T-helper 1 cell treated with Interleukin-12 subunit alpha and Interleukin-12 subunit beta and Interleukin-4 antibody, amounts not matched to agents 30 ng/mL and 1 ng/mL, for 36 hours (primary cell): ENCODE measurements around the gene INF2. TPM values are rescaled to one million over a fixed set of nuclear protein-coding genes. Genes with fewer than 3 reads are reported as not detected.
"Not testable (repeated sequence)": the region's sequence is repeated elsewhere in the genome, so short reads cannot be mapped to it uniquely, and the experiment has no call there.

Source experiments
- intact Hi-C: fragments of 100-400 bp; cut with micrococcal nuclease; formaldehyde crosslinking; loops from one replicate; pipeline ENCODE4 v1.15.1; 2024
- total RNA-seq: library from RNA; stranded (reverse); gene quantifications from 2 replicates; pipeline ENCODE4 v1.2.3, GENCODE V29; 2022

The INF2 gene
- total RNA-seq, result 132 and 136 TPM in 2 replicates

DNA sequence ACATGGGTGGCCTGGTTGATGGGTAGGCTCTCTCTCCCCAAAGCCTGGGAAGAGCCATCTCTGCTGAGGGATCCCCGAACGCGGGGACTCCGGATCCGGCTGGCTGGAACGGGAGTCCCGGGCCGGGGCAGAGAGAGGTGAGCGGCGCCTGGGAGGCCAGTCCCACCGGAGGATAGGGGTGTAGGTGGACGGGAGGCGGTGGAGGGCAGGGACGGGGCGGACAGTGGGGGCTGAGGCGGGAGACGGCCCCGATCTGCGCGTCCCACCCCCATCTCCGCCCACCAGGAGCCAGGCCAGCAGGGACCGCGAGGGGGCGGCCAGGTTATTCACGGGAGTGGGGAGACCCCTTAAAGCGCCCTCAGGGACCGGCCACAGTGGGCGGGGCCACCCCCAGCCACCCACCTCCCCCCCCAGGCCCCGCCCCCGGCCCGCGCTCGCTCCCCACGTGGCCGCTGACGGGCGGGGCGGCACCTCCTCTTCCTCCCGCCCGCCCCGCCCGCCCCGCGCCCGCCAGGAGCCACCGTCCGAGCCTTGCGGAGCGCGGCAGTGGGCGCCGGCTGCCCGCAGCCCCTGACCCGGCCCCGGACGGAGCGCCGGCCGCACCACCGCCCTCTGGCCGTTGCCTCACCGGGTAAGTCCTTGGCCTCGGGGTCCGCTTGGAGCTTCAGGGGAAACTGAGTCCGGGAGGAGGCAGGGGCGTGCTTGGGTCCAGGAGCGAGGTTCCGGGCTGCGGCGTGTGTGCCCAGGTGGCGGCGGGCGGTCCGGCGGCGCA lies at the start of gene INF2:
TSS of gene INF2 (plus strand) at position 510 of the 772 bp plus-strand sequence. CDS start 11,748 bp downstream, outside the sequence.
- intact Hi-C loops, result loop anchor here (1.0 to 5.0 kb wide), 5 partner anchors 12 to 187 kb away; partner anchors contain the start of genes ADSS1 and SIVA1

DNA sequence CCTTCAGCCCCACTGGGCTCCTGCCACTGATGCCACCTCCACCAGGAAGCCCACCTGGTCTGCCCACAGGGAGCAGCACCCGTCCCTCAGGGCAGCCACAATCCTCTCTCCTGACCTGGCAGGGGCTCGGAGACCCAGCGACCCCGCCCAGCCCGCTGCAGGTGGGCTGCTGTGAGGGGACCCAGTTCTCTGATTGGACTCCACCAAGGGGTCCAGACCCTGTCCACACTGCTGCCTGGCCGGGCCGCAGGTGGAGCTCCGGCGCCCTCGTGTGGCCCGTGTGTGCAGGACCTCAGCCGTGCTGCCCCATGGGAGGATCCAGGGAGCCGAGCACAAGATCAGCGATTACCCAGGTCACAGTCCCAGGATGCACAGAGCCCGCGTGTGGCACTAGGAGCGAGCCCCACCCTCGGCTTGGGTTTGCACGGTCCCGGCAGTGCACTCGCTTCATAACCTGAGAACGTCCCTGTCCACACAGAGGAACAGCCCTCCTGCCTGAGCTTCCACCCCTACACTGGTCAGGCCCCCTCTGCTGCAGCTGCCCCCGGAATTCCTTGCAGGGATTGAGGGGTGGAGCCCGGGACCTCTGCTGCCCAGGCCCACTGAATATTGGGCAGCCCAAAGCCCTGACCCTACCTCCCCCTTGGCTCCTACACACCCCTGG lies 49.4 kb upstream of the INF2 start:
- intact Hi-C loops, result loop anchor here (1.0 kb wide), 3 partner anchors 503 to 562 kb away; no protein-coding TSS in a partner anchor

DNA sequence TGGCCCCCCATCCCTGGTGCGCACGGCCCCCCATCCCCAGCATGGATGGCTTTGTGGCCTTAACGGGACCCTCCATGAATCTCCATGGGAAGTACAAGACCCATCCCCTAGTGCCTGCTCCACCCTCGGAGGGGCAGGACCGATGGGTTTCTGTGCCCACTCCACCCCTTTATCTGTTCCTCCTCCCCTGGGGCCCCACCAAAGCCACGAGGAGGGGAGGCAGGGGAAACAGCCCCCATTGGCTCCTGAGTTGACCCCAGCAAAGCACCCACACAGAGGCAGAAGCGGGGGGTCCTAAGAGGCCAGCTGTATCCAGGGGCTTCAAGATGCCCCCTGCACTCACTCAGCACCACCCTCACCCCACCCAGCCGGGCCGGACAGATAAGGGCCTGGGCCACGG lies 48.7 kb upstream of the INF2 start:
- intact Hi-C loops, result loop anchor here (1.0 kb wide), 3 partner anchors 503 to 562 kb away; no protein-coding TSS in a partner anchor

DNA sequence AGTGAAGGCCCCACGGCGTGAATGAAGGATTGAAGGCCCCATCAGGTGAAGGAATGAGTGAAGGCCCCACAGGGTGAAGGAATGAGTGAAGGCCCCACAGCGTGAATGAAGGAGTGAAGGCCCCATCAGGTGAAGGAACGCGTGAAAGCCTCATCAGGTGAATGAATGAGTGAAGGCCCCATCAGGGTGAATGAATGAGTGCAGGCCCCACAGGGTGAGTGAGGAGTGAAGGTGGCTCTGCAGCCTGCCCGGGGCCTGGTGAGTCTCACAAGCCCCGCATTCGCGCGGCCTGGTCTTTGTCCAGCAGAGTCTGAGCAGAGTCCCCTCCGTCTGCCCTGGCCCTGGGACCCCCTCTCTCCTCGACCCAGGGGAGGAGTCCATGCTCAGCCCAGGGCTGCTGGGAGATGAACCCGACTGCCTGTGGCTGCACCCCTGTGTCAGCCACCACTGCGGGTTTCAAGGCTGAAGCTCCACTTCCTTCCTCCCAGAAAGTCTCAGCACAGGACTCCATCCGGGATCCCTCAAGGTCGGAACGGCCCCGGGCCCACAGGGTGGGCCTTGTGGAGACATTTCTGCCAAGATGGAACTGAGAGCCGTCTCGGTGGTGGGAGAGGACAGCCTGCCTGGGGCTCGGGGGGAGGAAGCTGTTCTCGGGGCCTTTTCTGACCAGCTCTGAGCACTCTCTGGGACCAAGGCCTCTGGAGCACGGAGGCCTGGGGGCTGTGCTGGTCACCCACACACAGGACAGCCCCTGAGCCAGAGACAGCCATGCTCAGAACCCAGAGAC lies 47.5 kb upstream of the INF2 start:
- intact Hi-C loops, result no loop called here

DNA sequence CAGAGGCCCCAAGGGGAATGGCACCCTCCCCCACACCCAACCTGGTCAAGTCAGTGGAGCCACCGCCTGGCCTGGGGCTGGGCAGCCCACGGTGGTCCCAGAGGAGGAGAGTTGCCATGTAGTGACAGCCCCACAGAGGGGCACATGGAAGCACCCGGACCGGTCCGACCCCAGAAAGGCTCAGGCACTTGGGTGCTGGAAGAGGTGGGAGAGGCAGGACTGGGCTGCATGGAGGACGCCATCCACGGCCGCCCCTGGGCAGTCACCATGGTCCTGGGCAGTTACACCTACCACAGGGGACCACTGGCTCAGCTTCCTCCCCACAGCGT lies 46.9 kb upstream of the INF2 start:
- intact Hi-C loops, result no loop called here

DNA sequence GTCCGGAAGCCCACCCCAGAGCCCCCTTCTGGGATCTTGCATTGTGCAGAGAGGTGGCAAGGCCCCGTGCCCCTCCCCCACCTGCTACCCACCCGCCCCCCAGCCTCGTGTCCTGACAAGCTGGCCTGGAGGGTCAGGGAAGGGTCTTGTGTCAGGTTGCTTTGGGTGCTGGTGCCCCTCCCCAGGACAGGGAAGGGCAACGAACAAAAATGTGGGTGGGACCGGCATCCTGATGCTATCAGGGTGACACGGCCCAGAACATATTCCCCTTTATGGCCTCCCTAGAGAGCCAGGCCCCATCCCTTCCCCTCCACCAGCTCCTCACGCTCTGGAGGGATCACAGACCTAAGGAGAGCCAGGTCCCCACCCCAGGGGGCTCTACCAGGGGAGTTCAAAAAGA lies 46.1 kb upstream of the INF2 start:
- intact Hi-C loops, result no loop called here

DNA sequence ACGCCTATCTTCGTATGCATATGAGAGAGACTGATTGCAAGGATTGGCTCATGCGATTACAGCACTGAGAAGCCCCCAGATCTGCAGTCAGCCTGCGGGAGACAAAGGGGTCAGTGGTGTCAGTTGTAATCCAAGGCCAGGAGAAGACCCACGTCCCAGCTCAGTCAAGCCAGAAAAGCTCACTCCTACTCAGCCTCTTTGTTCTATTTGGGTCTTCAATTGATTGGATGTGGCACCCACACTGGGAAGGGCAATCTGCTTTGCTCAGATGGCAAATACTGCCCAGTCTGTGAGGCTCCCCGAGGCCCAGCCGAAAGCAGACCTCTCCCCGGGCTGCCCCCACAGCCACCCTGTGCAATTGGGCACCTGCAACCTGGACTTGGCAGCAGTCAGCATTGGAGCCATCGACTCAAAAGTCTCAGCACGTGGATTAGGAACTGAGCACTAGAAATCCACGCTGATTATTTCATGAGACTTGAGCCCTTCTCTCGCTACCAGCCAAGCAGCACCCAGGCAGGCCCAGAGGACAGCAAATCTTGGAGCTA lies 45.3 kb upstream of the INF2 start:
- intact Hi-C loops, result no loop called here

DNA sequence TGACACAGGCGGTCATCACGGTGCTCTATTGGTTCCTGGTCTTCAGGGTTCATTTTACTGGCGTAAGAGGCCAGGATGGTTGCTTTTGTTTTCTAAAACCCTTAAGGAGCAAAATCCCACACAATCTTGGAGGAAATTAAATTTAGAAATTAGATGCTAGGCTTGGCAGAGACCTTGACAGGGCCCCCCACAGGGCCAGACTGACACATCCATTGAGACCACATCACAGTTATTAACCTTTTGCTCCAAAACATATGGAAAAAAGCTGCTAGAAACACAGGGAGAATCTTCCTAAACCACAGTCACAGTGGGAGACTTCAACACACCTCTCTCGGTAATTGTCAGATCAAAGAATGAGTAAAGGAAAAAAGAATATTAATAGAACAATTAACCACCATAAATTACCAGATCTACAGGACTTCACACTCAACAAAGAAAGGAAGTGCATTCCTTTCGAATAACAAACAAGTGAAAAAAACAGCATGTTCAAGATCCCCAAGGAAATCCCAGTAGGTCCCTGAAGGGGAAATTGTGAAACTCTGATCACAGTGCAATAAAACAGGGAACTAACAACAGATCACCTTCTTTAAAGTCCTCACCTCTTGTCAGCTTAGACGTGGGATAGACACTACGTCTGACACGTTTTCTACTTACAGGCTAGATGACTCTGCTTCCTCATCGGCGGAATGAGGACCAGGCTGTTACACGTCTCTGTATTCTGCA lies 44.6 kb upstream of the INF2 start:
- intact Hi-C loops, result no loop called here

DNA sequence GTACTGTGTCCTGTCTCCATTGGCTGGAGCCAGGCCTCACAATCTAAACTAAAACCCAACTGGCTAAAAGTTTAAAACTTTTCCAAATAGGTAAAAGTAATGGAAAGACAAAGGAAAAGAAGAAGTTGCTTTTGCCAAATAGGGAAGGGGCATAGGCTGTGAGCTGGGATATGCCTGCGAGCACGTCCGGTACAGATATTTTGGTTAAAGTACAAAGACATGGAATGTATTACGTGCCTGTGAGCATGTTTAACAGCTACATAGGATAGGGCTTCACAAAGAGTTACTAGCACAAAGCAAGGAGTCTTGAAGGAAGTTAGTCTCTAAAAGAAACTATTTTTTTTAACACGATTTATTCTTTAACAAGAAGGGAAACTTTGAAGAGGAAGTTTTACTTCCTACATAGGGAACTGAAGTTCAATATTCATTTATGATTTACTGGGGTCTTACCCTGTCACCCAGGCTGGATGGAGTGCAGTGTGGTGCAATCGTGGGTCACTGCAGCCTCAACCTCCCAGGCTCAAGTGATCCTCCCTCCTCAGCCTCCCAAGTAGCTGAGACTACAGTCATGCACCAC lies 41.9 kb upstream of the INF2 start:
- intact Hi-C loops, result no loop called here

DNA sequence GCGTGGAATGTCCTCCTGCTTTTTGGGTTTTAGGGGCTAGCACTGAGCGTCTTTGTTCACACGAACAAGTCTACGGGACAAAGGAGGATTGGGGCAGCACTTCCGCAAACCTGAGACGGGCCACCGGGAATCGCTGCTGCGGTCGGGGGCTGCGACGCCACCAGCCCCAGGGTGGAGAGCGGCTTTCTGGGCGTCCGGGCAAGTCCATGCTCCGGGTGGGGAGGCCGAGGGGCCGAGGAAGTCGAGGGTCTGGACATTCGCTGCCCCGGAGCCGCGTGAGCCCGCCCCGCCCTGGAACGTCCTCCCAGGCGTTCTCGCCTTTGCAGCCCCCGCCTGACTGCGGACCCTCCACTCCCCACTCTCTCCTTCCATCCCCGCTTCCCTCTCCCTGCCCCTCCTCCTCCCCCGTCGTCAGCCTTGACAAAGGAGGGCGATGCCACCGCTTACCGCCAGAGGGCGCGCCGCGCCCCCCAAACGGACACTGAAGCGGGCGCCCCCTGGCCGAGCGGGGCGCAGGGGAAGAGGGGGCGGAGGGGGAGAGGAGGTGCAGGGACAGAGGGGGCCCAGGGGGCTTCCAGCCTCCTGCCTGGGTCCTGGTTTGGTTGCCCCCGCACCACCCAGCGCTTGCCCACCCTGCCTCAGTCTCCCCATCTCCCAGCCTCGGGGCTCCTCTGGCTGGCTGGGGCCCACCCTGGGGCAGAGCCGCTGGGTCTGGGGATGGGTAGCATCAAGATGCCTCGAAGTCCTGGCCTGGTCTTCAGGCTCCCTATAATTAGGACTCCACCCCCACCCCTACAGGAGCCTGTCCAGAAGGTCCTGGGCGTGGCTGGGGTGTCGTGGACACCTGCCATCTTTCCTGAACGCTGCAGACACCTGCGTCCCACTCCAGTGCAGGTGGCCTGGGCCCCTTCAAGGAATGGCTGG lies 39.1 kb upstream of the INF2 start:
- intact Hi-C loops, result loop anchor here (1.0 kb wide), 1 partner anchor 58 kb away; no protein-coding TSS in a partner anchor

DNA sequence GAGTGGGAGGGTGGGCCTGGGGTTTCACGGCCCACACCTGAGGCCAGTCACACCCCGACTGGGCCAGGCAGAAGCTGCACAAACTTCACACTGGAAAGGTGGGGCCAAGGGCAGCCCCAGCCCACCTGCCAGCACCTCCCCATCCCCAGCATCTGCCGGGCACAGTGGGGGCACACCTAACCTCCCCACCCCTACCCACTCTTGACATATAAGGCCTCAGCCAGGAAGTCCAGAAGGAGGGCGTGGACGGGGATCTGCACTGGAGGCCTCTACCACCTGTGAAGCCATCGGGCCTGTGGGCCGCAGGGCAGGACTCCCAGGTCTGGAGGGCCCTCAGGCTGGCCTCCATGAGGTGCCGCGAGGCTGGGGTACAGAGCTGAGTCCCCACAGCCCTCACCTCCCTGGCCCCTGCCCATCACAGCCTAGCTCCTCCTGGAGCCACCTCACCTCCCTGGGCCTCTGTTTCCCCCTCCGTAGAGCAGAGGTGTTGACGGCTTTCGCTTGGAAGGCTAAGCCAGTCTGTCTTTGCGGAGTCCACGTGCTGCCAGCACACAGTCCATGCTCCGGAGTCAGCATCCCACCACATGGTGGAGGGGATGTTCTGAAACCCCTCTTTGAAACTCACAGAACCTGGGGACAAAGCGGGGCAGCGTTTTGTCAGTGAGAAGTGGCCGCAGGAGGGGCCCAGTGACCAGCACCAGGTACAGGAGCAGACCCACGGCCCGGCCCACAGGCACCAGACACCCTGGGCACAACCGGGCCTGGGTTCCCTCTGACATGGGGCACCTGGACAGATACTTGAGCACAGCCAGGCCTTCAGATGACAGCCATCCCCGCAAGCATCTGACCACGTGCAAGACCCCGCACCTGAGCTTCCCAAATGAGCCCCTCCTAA lies 38.2 kb upstream of the INF2 start:
- intact Hi-C loops, result loop anchor here (1.0 kb wide), 1 partner anchor 57 kb away; no protein-coding TSS in a partner anchor

DNA sequence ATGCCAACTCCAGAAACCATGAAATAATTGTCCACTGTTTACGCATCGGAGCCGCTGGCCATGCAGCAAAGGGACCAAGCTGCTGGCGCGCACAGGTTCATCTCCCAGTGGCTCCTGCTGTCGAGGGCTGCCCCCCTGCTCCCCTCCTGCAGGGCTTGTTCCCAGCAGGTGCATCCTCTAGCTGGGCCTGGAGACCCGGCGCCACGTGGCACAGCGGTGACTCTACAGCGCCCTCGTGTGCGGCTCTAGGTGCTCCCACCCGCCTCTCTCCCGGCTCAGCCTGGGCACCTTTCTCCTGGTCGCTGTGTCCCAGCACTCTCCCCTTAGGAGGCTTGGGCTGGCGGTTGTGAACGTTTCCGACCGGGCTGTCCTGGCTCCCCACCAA lies 37.5 kb upstream of the INF2 start:
- intact Hi-C loops, result no loop called here

DNA sequence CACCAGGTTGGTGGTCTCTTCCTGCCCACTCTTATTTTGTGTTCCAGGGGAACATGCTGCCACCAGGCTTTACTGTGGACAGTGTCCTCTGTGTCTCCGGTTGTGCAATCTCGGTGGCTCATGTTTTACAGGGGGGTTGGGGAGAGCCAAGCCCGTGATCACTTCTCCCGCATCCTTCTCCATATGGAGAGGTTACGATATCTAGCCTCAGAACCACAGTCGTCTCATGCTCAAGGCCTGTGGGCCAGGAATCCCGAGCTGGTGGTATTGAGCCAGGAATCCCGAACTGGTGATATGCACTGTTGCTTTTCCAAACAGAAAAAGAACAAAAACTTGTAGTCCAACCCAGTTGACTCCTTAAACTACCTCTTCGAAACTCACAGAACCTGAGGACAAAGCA lies 37.0 kb upstream of the INF2 start:
- intact Hi-C loops, result no loop called here

DNA sequence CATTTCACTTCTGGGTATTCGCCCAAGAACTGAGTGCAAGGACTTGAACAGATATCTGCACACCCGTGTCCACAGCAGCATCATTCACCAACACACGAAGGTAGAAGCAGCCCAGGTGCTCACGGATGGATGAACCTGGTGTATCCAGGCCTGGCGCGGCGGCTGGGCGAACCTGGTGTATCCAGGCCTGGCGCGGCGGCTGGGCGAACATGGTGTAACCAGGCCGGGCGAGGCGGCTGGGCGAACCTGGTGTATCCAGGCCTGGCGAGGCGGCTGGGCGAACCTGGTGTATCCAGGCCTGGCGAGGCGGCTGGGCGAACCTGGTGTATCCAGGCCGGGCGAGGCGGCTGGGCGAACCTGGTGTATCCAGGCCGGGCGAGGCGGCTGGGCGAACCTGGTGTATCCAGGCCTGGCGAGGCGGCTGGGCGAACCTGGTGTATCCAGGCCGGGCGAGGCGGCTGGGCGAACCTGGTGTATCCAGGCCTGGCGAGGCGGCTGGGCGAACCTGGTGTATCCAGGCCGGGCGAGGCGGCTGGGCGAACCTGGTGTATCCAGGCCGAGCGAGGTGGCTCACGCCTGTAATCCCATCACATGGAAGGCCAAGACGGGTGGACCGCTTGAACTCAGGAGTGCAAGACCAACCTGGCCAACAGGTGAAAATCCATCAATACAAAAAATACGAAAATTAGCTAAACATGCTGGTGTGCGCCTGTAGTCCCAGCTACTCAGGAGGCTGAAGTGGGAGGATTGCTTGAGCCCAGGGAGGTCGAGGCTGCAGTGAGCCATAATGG lies 36.1 kb upstream of the INF2 start:
- intact Hi-C loops, result not testable (repeated sequence)

DNA sequence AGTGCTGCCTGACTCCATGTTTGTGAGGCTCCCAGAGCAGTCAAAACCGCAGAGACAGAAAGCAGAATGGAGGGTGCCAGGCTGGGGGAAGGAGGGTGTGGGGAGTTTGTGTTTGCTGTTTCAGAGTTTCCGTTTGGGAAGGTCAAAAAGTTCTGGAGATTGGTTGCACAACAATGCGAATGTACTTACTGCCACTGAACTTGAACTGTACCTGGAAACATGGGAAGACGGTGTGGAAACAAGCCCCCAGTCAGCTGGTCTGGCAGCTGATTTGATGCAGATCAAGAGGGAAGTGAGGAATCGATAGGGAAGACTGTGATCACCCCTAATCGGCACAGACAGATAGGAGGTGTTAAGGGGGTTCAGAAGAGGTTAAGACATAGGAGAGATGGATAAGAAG lies 35.3 kb upstream of the INF2 start:
- intact Hi-C loops, result no loop called here

DNA sequence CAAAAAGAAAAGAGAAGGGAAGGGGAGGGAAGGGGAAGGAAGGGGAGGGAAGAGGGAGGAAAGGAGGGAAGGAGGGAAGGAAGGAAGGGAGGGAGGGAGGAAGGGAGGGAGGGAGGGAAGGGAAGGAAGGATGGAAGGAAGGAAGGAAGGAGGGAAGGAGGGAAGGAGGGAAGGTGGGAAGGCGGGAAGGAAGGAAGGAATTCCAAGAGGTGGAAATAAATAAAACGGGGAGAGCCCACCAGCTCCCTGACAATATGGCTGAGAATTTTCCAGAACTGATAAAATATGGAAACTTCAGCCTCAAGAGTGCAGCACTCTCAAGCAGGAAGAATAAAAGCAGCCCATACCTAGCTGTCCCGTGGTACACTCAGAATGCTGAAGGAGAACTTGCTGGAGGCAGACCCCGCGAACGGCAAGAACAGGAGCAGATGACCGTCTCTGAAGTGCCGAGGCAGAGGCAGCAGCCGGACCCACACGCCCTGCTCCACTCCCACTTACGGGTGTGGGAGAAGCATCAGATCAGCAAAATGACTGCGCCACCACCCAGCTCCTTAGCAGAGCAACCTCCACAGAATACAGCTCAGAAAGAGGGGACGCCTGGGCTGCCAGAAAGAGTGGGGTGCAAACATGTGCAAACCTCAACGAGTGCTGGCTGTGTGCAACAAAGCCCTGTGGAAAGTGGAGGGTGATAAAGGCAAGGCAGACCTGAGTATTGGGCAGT lies 34.1 kb upstream of the INF2 start:
- intact Hi-C loops, result no loop called here
